ENCODE measurements around the gene TLR6. TPM values are rescaled to one million over a fixed set of nuclear protein-coding genes. Genes with fewer than 3 reads are reported as not detected.
A peak's percentile ranks its signal among the peaks of the same experiment; 100 is the strongest.

TLR6 gene
- total RNA-seq, 4 donors from 2014 or later = 1.5 to 14.9 (median 2.3) TPM

DNA sequence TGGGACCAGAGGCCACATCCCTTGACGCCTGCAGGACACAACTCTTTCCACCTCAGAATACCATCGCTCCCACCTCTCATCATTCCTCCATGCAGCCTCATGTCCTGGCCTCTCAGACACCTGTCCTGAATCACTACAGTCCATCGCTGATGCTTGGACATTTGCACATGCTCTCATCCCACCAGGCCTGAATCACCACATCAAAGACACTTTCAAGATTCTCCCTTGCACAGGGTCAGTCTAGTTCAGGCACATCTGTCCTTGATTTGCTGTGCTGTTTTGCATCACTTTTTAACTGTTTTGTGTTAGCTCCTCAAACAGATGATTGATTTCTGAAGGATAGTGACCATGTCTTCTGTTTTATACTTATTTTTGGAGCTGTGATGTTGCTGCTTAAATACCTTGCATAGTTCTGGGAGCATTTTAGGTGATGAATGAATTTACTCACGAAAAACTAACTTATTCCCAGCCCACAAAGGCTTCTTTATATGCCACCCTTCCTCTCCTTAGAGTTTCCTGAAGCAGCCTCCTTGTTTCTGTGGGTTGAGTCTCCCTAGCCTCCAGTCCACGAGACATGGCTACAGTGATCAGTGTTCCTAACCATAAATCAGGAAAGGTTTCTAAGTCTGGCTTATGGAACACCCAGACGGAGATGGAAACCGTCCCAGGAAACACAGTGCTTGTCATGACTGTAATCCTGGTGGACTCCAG lies 13.6 kb upstream of the TLR6 start:
- Histone ChIP-seq H3K36me3 (peaks cover 0 to 7% (median 0%) of the 10 kb centered on the region in 3 donors), H3K9me3 (no peaks in the 10 kb centered on the region), H3K27ac (peak overlapping the region in 3 of 4 donors; percentile 13 to 38 (median 23)), H3K4me1 (peaks cover 0 to 29% (median 0%) of the 10 kb centered on the region in 4 donors), H3K4me3 (no peak overlapping the region), H3K27me3 (no peaks in the 10 kb centered on the region)
- no peak for DNase-seq
- no peak for TF ChIP-seq POLR2A (IDR thresholded peaks at IDR 0.05)
- TF ChIP-seq, protein P1, sequence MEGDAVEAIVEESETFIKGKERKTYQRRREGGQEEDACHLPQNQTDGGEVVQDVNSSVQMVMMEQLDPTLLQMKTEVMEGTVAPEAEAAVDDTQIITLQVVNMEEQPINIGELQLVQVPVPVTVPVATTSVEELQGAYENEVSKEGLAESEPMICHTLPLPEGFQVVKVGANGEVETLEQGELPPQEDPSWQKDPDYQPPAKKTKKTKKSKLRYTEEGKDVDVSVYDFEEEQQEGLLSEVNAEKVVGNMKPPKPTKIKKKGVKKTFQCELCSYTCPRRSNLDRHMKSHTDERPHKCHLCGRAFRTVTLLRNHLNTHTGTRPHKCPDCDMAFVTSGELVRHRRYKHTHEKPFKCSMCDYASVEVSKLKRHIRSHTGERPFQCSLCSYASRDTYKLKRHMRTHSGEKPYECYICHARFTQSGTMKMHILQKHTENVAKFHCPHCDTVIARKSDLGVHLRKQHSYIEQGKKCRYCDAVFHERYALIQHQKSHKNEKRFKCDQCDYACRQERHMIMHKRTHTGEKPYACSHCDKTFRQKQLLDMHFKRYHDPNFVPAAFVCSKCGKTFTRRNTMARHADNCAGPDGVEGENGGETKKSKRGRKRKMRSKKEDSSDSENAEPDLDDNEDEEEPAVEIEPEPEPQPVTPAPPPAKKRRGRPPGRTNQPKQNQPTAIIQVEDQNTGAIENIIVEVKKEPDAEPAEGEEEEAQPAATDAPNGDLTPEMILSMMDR (IDR thresholded peaks at IDR 0.05) = no peak

DNA sequence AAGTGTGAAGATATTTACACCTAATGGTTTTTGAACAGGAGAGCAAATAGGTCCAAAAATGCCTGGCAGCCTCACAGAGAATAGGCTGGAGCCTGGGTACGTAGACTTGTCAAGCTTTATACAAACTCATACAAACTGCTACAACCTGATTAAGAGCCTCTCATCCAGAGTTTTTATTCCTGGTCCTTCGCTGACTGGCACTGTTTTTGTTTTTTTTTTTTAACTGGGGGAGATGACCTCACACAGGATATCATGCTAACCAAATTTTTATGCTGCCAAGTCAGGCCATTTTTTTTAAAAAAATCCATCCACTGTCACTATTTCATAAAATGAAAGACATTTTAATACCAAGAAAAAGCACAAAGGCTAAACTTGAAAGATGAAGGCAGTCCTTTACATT lies 12.9 kb upstream of the TLR6 start:
- Histone ChIP-seq H3K36me3 (peaks cover 0 to 7% (median 0%) of the 10 kb centered on the region in 3 donors), H3K27me3 (no peaks in the 10 kb centered on the region), H3K9me3 (no peaks in the 10 kb centered on the region), H3K27ac (peak overlapping the region; percentile 38 to 93 (median 92)), H3K4me1 (peaks cover 0 to 29% (median 0%) of the 10 kb centered on the region in 4 donors), H3K4me3 (no peak overlapping the region)
- no peak for DNase-seq
- TF ChIP-seq, protein P1 (IDR thresholded peaks at IDR 0.05) = no peak
- TF ChIP-seq POLR2A (IDR thresholded peaks at IDR 0.05) = no peak

DNA sequence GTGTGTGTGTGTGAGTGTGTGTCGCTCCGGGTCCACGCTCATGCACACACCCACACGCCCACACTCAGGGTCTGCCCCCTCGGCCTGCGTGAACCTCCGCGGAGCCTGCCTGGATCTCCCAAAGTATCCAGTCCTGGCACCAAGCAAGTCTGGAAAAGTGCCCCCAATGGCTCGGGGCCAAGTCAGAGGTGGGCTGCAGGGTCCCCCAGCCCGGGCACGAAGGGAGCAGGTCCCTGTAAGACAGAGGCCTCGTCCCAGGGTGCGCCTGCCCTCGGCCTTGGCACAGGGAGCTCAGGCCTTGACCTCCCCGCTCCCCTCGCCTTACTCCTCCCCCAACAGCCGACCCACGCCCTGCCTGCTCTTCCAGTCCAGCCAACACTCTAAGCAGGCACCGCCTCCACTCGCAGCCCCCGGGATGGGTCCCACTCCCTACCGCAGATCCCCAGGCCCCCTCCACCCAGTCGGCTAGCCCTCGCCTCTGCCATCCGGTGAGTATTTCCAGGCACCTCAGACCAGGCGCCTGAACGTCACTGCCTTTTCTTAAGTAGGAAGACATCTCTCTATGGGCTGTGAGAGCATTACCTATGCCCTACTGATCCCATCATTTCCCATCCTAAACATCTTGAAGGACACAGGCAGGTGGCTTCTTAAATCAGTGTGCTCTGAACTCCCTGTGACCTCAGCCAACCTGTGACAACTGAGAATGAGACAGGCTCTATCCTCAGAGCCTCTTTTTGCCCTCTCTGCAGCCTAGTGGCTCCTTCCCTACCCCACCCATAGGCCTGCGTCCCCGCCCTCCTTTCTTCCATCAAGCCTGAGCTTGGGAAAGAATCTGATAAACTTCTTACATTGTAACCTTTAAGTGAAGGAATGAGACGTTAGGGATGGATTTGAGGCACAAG lies 11.7 kb upstream of the TLR6 start:
- H3K9me3 ChIP-seq = no peaks in the 10 kb centered on the region

DNA sequence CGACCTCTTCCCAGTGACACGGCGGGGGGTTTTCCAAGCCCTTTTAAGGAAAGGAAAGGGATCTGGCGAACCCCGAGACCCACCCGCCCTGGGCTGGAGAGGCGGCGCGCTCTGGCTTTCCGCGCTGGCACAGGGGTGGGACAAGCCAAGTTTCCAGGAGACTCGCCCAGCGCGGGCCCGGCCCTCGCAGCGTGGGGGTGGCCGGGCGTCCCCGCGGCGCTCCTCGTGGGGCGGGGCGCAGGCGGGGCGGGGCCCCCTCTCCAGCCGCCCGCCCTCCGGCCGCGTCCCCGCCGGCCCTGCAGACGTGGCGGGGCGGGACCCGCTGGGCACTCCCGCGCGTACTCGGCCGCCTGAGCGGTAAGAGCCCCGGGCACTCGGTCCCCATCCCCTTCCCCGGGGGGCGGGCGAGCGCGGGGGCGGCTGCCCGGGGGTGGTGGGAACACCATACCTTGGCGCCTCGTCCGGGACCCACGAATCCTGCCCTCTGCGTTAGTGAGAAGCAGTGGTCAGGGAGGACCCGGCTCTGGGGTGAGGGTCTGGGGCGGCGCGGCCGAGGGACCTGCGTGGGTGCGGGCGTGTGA lies 11.0 kb upstream of the TLR6 start, which contains the start of gene FAM114A1:
Gene FAM114A1, plus strand, starts transcription at position 329 of the 581 bp plus-strand sequence. CDS start 10,273 bp downstream, outside the sequence.
- TF ChIP-seq, protein P1 (IDR thresholded peaks at IDR 0.05) = no peak
- TF ChIP-seq POLR2A (IDR thresholded peaks at IDR 0.05) = peak; percentile 33 to 48
- Histone ChIP-seq H3K4me1 (peaks cover 0 to 16% (median 0%) of the 10 kb centered on the region in 4 donors), H3K4me3 (peak within 1 kb of the TSS; percentile 65 to 83 (median 72)), H3K27ac (peak within 1 kb of the TSS; percentile 79 to 93 (median 92)), H3K36me3 (peaks cover 0 to 7% (median 0%) of the 10 kb centered on the region in 3 donors), H3K27me3 (no peaks in the 10 kb centered on the region), H3K9me3 (no peaks in the 10 kb centered on the region)
- DNase-seq = peak; percentile 54 to 89 (median 86)

More for the DNA sequence above, 11.7 kb upstream of the TLR6 start:
- Histone ChIP-seq H3K4me3 (peak overlapping the region; percentile 65 to 83 (median 72)), H3K27ac (peak overlapping the region; percentile 79 to 93 (median 92)), H3K27me3 (no peaks in the 10 kb centered on the region), H3K4me1 (peaks cover 0 to 24% (median 0%) of the 10 kb centered on the region in 4 donors), H3K36me3 (peaks cover 0 to 7% (median 0%) of the 10 kb centered on the region in 3 donors)
- TF ChIP-seq POLR2A (IDR thresholded peaks at IDR 0.05) = no peak
- TF ChIP-seq, protein P1 (IDR thresholded peaks at IDR 0.05) = no peak
- DNase-seq = peak in 2 of 3 donors; percentile 61 to 73

DNA sequence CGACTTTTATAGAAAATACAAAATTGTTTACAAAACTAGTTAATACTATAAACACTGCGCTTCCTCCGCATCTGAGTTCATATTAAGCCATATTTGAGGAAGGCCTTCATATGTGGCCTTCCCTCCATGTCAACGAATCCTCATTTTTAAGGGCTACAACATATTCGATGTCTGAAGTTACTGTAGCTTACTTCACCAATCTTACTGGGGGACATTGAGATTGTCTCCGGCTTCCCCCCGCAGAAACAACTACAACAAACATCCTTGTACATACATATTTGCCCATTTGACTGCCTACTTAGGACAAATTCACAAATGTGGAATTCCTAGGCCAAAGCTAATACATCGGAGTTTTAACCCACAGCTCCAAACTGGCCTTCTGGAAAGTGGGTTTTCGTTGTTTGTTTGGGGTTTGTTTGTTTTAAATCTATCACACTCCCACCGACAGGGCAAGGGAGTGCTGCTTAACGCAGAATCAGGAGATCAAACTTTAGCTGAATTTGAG lies 10.4 kb upstream of the TLR6 start:
- TF ChIP-seq, protein P1 (IDR thresholded peaks at IDR 0.05) = peak in 2 of 6 experiments; percentile 15 to 23
- TF ChIP-seq POLR2A (IDR thresholded peaks at IDR 0.05) = no peak
- peak overlapping the region; percentile 65 to 83 (median 72) for H3K4me3 ChIP-seq
- H3K9me3 ChIP-seq = no peaks in the 10 kb centered on the region
- H3K27ac ChIP-seq = peak overlapping the region; percentile 79 to 93 (median 92)
- H3K27me3 ChIP-seq = no peaks in the 10 kb centered on the region
- no peak for DNase-seq
- H3K36me3 ChIP-seq = peaks cover 0 to 7% (median 0%) of the 10 kb centered on the region in 3 donors
- H3K4me1 ChIP-seq = peaks cover 0 to 14% (median 0%) of the 10 kb centered on the region in 4 donors
